Astrocyte (in vitro differentiated cells and primary cell): Measurements from ENCODE around the gene CD53. TPM values are rescaled to one million over a fixed set of nuclear protein-coding genes. Genes with fewer than 3 reads are reported as not detected.

Experiments used
- DNase-seq: peaks from one replicate; pipeline ENCODE4 v3.0.0-alpha.2; 2010; ENCODE audit warnings: low read depth
- FAIRE-seq: peaks from 2 replicates; lab custom pipeline; 2011; peaks lifted over from hg19 to GRCh38; lab: Jason Lieb, UNC
- H2AFZ ChIP-seq: 2 replicates; pipeline ENCODE4 v1.6.0; 2012; ENCODE audit warnings: low read depth, low read length, inconsistent platforms
- H3K27ac ChIP-seq: 2 replicates; pipeline ENCODE4 v1.5.1; 2011; ENCODE audit warnings: low read depth, low read length, inconsistent platforms
- H3K27me3 ChIP-seq: 2 replicates; pipeline ENCODE4 v1.6.0; 2011; ENCODE audit warnings: low read length, inconsistent platforms; ENCODE audit not compliant: insufficient read depth
- H3K36me3 ChIP-seq: 2 replicates; pipeline ENCODE4 v1.5.1; 2011; ENCODE audit warnings: low read length, inconsistent platforms; ENCODE audit not compliant: insufficient read depth
- H3K4me1 ChIP-seq: 2 replicates; pipeline ENCODE4 v1.5.1; 2011; ENCODE audit warnings: low read length, inconsistent platforms; ENCODE audit not compliant: insufficient read depth
- H3K4me2 ChIP-seq: 2 replicates; pipeline ENCODE4 v1.6.0; 2012; ENCODE audit warnings: low read length, inconsistent platforms
- H3K4me3 ChIP-seq: 2 replicates; pipeline ENCODE4 v1.5.1; 2011; ENCODE audit warnings: low read depth, mild to moderate bottlenecking, low read length, inconsistent platforms; ENCODE audit not compliant: insufficient read depth
- H3K79me2 ChIP-seq: 2 replicates; pipeline ENCODE4 v1.6.0; 2012; ENCODE audit warnings: mild to moderate bottlenecking, low read length, inconsistent platforms; ENCODE audit not compliant: insufficient read depth
- H3K9ac ChIP-seq: 2 replicates; pipeline ENCODE4 v1.6.0; 2012; ENCODE audit warnings: mild to moderate bottlenecking, low read length, inconsistent platforms
- H3K9me3 ChIP-seq: 2 replicates; pipeline ENCODE4 v1.5.1; 2012; ENCODE audit warnings: low read depth, mild to moderate bottlenecking, low read length, inconsistent platforms; ENCODE audit not compliant: insufficient read depth
- H4K20me1 ChIP-seq: 2 replicates; pipeline ENCODE4 v1.6.0; 2012; ENCODE audit warnings: low read length, inconsistent platforms; ENCODE audit not compliant: insufficient read depth
- H3K27ac Mint-ChIP-seq: one replicate; pipeline ENCODE4 v1.8.0; 2021; ENCODE audit warnings: mild to moderate bottlenecking, mixed read lengths; ENCODE audit not compliant: unreplicated experiment
- H3K27me3 Mint-ChIP-seq: one replicate; pipeline ENCODE4 v1.8.0; 2021; ENCODE audit warnings: low read depth, mixed read lengths; ENCODE audit not compliant: unreplicated experiment
- H3K36me3 Mint-ChIP-seq: one replicate; pipeline ENCODE4 v1.8.0; 2021; ENCODE audit warnings: low read depth, mixed read lengths; ENCODE audit not compliant: unreplicated experiment
- H3K4me1 Mint-ChIP-seq: one replicate; pipeline ENCODE4 v1.8.0; 2021; ENCODE audit warnings: low read depth, mixed read lengths; ENCODE audit not compliant: unreplicated experiment
- H3K4me3 Mint-ChIP-seq: one replicate; pipeline ENCODE4 v1.8.0; 2021; ENCODE audit warnings: mild to moderate bottlenecking, moderate library complexity, mixed read lengths; ENCODE audit not compliant: unreplicated experiment
- H3K9me3 Mint-ChIP-seq: one replicate; pipeline ENCODE4 v1.8.0; 2021; ENCODE audit warnings: mild to moderate bottlenecking, mixed read lengths; ENCODE audit not compliant: unreplicated experiment
- EZH2 ChIP-seq: IDR thresholded peaks from 2 replicates; pipeline ENCODE4 v1.6.1; 2012; ENCODE audit warnings: mild to moderate bottlenecking, low read length, inconsistent platforms; ENCODE audit not compliant: insufficient read depth
- total RNA-seq: library from RNA; stranded (reverse); gene quantifications from 2 replicates; pipeline ENCODE4 v1.2.1, GENCODE V29; 2021
- TF ChIP-seq, protein P1 (sequence below): IDR thresholded peaks from 2 replicates; pipeline ENCODE4 v1.5.1; 2011; ENCODE audit warnings: low read depth, mild to moderate bottlenecking, inconsistent platforms, low read length, moderate library complexity; ENCODE audit not compliant: insufficient read depth

Gene CD53
- total RNA-seq, 1 donor from 2014 or later = not detected

DNA sequence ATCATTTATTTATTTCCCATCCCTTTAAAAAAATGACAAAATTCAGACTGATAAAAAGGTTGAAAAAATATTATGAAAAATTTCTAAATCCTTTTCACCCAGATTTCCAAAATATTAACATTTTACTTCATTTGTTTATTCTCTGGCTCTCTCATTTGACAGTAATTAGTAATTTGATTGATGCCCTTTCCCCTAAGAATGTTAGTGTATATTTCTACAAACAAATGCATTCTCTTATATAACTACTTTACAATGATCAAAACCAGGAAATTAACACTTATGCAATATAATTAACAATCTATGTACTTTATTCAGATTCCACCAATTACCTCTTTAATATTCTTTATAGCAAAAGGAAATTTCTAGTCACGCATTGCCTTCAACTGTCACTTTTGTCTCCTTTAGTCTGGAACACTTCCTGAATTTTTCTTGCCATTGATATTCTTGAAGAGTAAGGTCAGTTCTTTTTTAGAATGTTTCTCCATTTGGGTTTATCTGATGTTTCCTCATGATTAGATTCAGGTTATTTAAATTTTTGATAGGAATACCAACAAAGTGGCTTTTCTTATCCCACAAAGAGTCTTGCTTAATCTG lies 3.9 kb downstream of the CD53 start:
- H3K4me2 ChIP-seq = no peak overlapping the region
- H3K9me3 ChIP-seq = peaks cover 5% of the 10 kb centered on the region
- H3K27ac Mint-ChIP-seq = no peak overlapping the region
- H3K27ac ChIP-seq = no peak overlapping the region
- H3K79me2 ChIP-seq = no peaks in the 10 kb centered on the region
- peaks cover 10% of the 10 kb centered on the region for H3K4me1 Mint-ChIP-seq
- no peak overlapping the region for H2AFZ ChIP-seq
- H3K4me3 Mint-ChIP-seq = no peak overlapping the region
- H3K9me3 Mint-ChIP-seq = peaks cover 2% of the 10 kb centered on the region
- no peaks in the 10 kb centered on the region for H3K36me3 ChIP-seq
- H4K20me1 ChIP-seq = no peaks in the 10 kb centered on the region
- no peak overlapping the region for H3K9ac ChIP-seq
- no peaks in the 10 kb centered on the region for H3K27me3 Mint-ChIP-seq
- TF ChIP-seq, protein P1, sequence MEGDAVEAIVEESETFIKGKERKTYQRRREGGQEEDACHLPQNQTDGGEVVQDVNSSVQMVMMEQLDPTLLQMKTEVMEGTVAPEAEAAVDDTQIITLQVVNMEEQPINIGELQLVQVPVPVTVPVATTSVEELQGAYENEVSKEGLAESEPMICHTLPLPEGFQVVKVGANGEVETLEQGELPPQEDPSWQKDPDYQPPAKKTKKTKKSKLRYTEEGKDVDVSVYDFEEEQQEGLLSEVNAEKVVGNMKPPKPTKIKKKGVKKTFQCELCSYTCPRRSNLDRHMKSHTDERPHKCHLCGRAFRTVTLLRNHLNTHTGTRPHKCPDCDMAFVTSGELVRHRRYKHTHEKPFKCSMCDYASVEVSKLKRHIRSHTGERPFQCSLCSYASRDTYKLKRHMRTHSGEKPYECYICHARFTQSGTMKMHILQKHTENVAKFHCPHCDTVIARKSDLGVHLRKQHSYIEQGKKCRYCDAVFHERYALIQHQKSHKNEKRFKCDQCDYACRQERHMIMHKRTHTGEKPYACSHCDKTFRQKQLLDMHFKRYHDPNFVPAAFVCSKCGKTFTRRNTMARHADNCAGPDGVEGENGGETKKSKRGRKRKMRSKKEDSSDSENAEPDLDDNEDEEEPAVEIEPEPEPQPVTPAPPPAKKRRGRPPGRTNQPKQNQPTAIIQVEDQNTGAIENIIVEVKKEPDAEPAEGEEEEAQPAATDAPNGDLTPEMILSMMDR = no peak
- TF ChIP-seq EZH2 = no peak
- DNase-seq = no peak
- FAIRE-seq = no peak
- no peaks in the 10 kb centered on the region for H3K27me3 ChIP-seq
- H3K4me1 ChIP-seq = no peaks in the 10 kb centered on the region
- H3K36me3 Mint-ChIP-seq = peaks cover 2% of the 10 kb centered on the region
- H3K4me3 ChIP-seq = no peak overlapping the region

DNA sequence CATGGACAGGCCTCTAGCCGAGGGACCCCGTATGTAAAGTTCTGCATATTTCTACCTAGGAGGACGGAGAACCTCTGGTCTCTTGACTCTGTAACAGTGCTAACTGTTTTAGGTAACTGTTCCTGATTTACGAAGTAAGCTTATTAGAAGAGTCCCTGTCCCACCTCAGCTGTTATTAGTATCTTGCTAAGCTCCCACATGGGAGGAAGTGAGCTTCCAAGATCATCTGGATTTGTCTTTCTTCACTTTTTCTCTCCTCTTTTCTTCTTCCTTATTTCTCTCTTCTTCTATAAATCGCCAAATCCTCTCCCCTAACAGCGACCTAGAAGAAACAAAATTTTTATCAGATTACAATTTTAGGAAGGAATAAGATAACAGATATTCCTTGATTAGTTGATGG lies 4.4 kb downstream of the CD53 start:
- FAIRE-seq (no peak), DNase-seq (no peak)
- H4K20me1 ChIP-seq = no peaks in the 10 kb centered on the region
- H3K4me3 ChIP-seq = no peak overlapping the region
- H3K27me3 ChIP-seq = no peaks in the 10 kb centered on the region
- H2AFZ ChIP-seq = no peak overlapping the region
- Mint-ChIP-seq H3K36me3 (peaks cover 2% of the 10 kb centered on the region), H3K27ac (no peak overlapping the region), H3K9me3 (peaks cover 2% of the 10 kb centered on the region), H3K4me3 (no peak overlapping the region), H3K27me3 (no peaks in the 10 kb centered on the region), H3K4me1 (peaks cover 10% of the 10 kb centered on the region)
- no peaks in the 10 kb centered on the region for H3K79me2 ChIP-seq
- peaks cover 5% of the 10 kb centered on the region for H3K9me3 ChIP-seq
- H3K9ac ChIP-seq = no peak overlapping the region
- no peaks in the 10 kb centered on the region for H3K4me1 ChIP-seq
- H3K36me3 ChIP-seq = no peaks in the 10 kb centered on the region
- no peak for TF ChIP-seq EZH2
- TF ChIP-seq, protein P1 = no peak
- no peak overlapping the region for H3K27ac ChIP-seq
- no peak overlapping the region for H3K4me2 ChIP-seq

DNA sequence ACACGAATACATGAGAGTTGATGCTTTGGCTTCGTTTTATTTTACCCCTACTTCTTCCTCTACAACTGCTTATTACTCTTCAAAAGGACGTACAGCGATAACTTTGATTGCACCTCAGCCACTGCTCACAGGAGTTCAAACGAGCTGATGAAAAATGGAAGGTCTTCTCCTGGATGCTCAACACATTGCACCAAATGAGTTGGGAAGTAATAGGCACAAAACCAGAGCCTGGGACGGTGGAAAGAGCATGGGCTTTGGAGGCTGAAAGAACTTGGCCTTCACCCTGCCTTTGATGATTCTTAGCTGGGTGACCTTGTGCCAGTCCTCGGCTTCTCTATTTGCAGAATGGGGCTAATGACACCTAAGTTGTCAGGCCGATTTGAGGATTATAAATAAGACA lies 4.8 kb downstream of the CD53 start:
- Histone ChIP-seq H3K79me2 (no peaks in the 10 kb centered on the region), H3K4me3 (no peak overlapping the region), H3K27me3 (no peaks in the 10 kb centered on the region), H3K4me1 (no peaks in the 10 kb centered on the region), H3K9me3 (peaks cover 5% of the 10 kb centered on the region), H2AFZ (no peak overlapping the region), H3K9ac (no peak overlapping the region), H4K20me1 (no peaks in the 10 kb centered on the region), H3K36me3 (no peaks in the 10 kb centered on the region), H3K4me2 (no peak overlapping the region), H3K27ac (no peak overlapping the region)
- H3K9me3 Mint-ChIP-seq = peaks cover 2% of the 10 kb centered on the region
- no peak overlapping the region for H3K27ac Mint-ChIP-seq
- TF ChIP-seq EZH2 = no peak
- TF ChIP-seq, protein P1 = no peak
- H3K36me3 Mint-ChIP-seq = peaks cover 2% of the 10 kb centered on the region
- DNase-seq (no peak), FAIRE-seq (no peak)
- no peak overlapping the region for H3K4me3 Mint-ChIP-seq
- peaks cover 10% of the 10 kb centered on the region for H3K4me1 Mint-ChIP-seq
- no peaks in the 10 kb centered on the region for H3K27me3 Mint-ChIP-seq
